ENCODE results near the gene ZNF597. TPM values are rescaled to one million over a fixed set of nuclear protein-coding genes. Genes with fewer than 3 reads are reported as not detected.
"Not testable (repeated sequence)": the region's sequence is repeated elsewhere in the genome, so short reads cannot be mapped to it uniquely, and the experiment has no call there.

Gene ZNF597
- polyA plus RNA-seq, 4 donors: 0.45 to 3.8 (median 0.88) TPM

- 78 to 86% (median 82%) methylated on average over 11 of the region's 11 CpGs for WGBS, 3 donors
- Histone ChIP-seq H3K9me3 (ENCODE audit: control insufficient read depth in 2 of 2, insufficient read depth in 1 of 2, low read depth in 1 of 2, low read length in 1 of 2) (no peaks in the 10 kb centered on the region), H3K4me1 (ENCODE audit: control insufficient read depth in 3 of 3, insufficient read depth in 2 of 3, low read depth in 1 of 3, low read length in 2 of 3) (peaks cover 0 to 8% (median 3%) of the 10 kb centered on the region in 3 donors), H3K27me3 (ENCODE audit: control insufficient read depth in 3 of 3, insufficient read depth in 3 of 3, low read length in 3 of 3) (no peaks in the 10 kb centered on the region), H3K36me3 (ENCODE audit: control insufficient read depth in 3 of 3, insufficient read depth in 2 of 3, low read depth in 1 of 3, low read length in 3 of 3) (peaks cover 8 to 78% (median 13%) of the 10 kb centered on the region in 3 donors), H3K4me3 (ENCODE audit: low read depth in 1 of 3, low read length in 3 of 3) (no peak overlapping the region), H3K27ac (ENCODE audit: low read depth in 1 of 3, low read length in 2 of 3) (no peak overlapping the region)
- FAIRE-seq: no peak
- no peak for DNase-seq
These were observed 35.1 kb upstream of the ZNF597 start for GRCh38 chr16:3478242-3478925.

GRCh38 chr16:3476409-3476808 is 33.1 kb upstream of the ZNF597 start:
- Histone ChIP-seq H3K9me3 (ENCODE audit: control insufficient read depth in 2 of 2, insufficient read depth in 1 of 2, low read depth in 1 of 2, low read length in 1 of 2) (no peaks in the 10 kb centered on the region), H3K4me3 (ENCODE audit: low read depth in 1 of 3, low read length in 3 of 3) (no peak overlapping the region), H3K27me3 (ENCODE audit: control insufficient read depth in 3 of 3, insufficient read depth in 3 of 3, low read length in 3 of 3) (no peaks in the 10 kb centered on the region), H3K27ac (ENCODE audit: low read depth in 1 of 3, low read length in 2 of 3) (no peak overlapping the region), H3K36me3 (ENCODE audit: control insufficient read depth in 3 of 3, insufficient read depth in 2 of 3, low read depth in 1 of 3, low read length in 3 of 3) (peaks cover 4 to 69% (median 5%) of the 10 kb centered on the region in 3 donors), H3K4me1 (ENCODE audit: control insufficient read depth in 3 of 3, insufficient read depth in 2 of 3, low read depth in 1 of 3, low read length in 2 of 3) (peaks cover 0 to 8% (median 3%) of the 10 kb centered on the region in 3 donors)
- no peak for FAIRE-seq
- DNase-seq: no peak
- 87 to 97% (median 89%) methylated on average over 3 of the region's 3 CpGs for WGBS, 3 donors

- H3K36me3 ChIP-seq (ENCODE audit: control insufficient read depth in 3 of 3, insufficient read depth in 2 of 3, low read depth in 1 of 3, low read length in 3 of 3): peaks cover 4 to 66% (median 5%) of the 10 kb centered on the region in 3 donors
- no peaks in the 10 kb centered on the region for H3K27me3 ChIP-seq (ENCODE audit: control insufficient read depth in 3 of 3, insufficient read depth in 3 of 3, low read length in 3 of 3)
- no peaks in the 10 kb centered on the region for H3K9me3 ChIP-seq (ENCODE audit: control insufficient read depth in 2 of 2, insufficient read depth in 1 of 2, low read depth in 1 of 2, low read length in 1 of 2)
- FAIRE-seq (no peak), DNase-seq (peak in 1 of 2 donors; percentile 25)
- peaks cover 0 to 8% (median 3%) of the 10 kb centered on the region in 3 donors for H3K4me1 ChIP-seq (ENCODE audit: control insufficient read depth in 3 of 3, insufficient read depth in 2 of 3, low read depth in 1 of 3, low read length in 2 of 3)
- H3K27ac ChIP-seq (ENCODE audit: low read depth in 1 of 3, low read length in 2 of 3): no peak overlapping the region
- 65 to 85% (median 83%) methylated on average over 23 to 29 of the region's 29 CpGs for WGBS, 3 donors
- no peak overlapping the region for H3K4me3 ChIP-seq (ENCODE audit: low read depth in 1 of 3, low read length in 3 of 3)
These were observed 32.5 kb upstream of the ZNF597 start for GRCh38 chr16:3475604-3476375.

GRCh38 chr16:3474870-3475269 is 31.6 kb upstream of the ZNF597 start:
- 95 to 99% (median 97%) methylated on average over 7 of the region's 7 CpGs for WGBS, 3 donors
- DNase-seq; FAIRE-seq; H3K9me3 ChIP-seq (ENCODE audit: control insufficient read depth in 2 of 2, insufficient read depth in 1 of 2, low read depth in 1 of 2, low read length in 1 of 2); H3K4me1 ChIP-seq (ENCODE audit: control insufficient read depth in 3 of 3, insufficient read depth in 2 of 3, low read depth in 1 of 3, low read length in 2 of 3); H3K27me3 ChIP-seq (ENCODE audit: control insufficient read depth in 3 of 3, insufficient read depth in 3 of 3, low read length in 3 of 3); H3K4me3 ChIP-seq (ENCODE audit: low read depth in 1 of 3, low read length in 3 of 3); H3K27ac ChIP-seq (ENCODE audit: low read depth in 1 of 3, low read length in 2 of 3): not testable (repeated sequence)
- peaks cover 4 to 68% (median 5%) of the 10 kb centered on the region in 3 donors for H3K36me3 ChIP-seq (ENCODE audit: control insufficient read depth in 3 of 3, insufficient read depth in 2 of 3, low read depth in 1 of 3, low read length in 3 of 3)

- peak overlapping the region in 1 of 3 donors; percentile 28 for H3K27ac ChIP-seq (ENCODE audit: low read depth in 1 of 3, low read length in 2 of 3)
- no peak for DNase-seq
- peaks cover 0 to 8% (median 3%) of the 10 kb centered on the region in 3 donors for H3K4me1 ChIP-seq (ENCODE audit: control insufficient read depth in 3 of 3, insufficient read depth in 2 of 3, low read depth in 1 of 3, low read length in 2 of 3)
- H3K27me3 ChIP-seq (ENCODE audit: control insufficient read depth in 3 of 3, insufficient read depth in 3 of 3, low read length in 3 of 3): no peaks in the 10 kb centered on the region
- 81 to 84% (median 81%) methylated on average over 14 to 16 of the region's 16 CpGs for WGBS, 3 donors
- H3K9me3 ChIP-seq (ENCODE audit: control insufficient read depth in 2 of 2, insufficient read depth in 1 of 2, low read depth in 1 of 2, low read length in 1 of 2): no peaks in the 10 kb centered on the region
- FAIRE-seq: no peak
- no peak overlapping the region for H3K4me3 ChIP-seq (ENCODE audit: low read depth in 1 of 3, low read length in 3 of 3)
- peaks cover 0 to 68% (median 3%) of the 10 kb centered on the region in 3 donors for H3K36me3 ChIP-seq (ENCODE audit: control insufficient read depth in 3 of 3, insufficient read depth in 2 of 3, low read depth in 1 of 3, low read length in 3 of 3)
These were observed 31.0 kb upstream of the ZNF597 start for GRCh38 chr16:3474136-3474779.

- H3K36me3 ChIP-seq (ENCODE audit: control insufficient read depth in 3 of 3, insufficient read depth in 2 of 3, low read depth in 1 of 3, low read length in 3 of 3): peaks cover 0 to 68% (median 3%) of the 10 kb centered on the region in 3 donors
- H3K27me3 ChIP-seq (ENCODE audit: control insufficient read depth in 3 of 3, insufficient read depth in 3 of 3, low read length in 3 of 3); FAIRE-seq; H3K4me3 ChIP-seq (ENCODE audit: low read depth in 1 of 3, low read length in 3 of 3); DNase-seq; H3K9me3 ChIP-seq (ENCODE audit: control insufficient read depth in 2 of 2, insufficient read depth in 1 of 2, low read depth in 1 of 2, low read length in 1 of 2); H3K4me1 ChIP-seq (ENCODE audit: control insufficient read depth in 3 of 3, insufficient read depth in 2 of 3, low read depth in 1 of 3, low read length in 2 of 3); H3K27ac ChIP-seq (ENCODE audit: low read depth in 1 of 3, low read length in 2 of 3): not testable (repeated sequence)
- 88 to 97% (median 88%) methylated on average over 3 of the region's 3 CpGs for WGBS, 3 donors
These were observed 30.3 kb upstream of the ZNF597 start for GRCh38 chr16:3473596-3473943.

GRCh38 chr16:3472878-3473595 is 29.7 kb upstream of the ZNF597 start:
- FAIRE-seq (no peak), DNase-seq (no peak)
- no peaks in the 10 kb centered on the region for H3K27me3 ChIP-seq (ENCODE audit: control insufficient read depth in 3 of 3, insufficient read depth in 3 of 3, low read length in 3 of 3)
- no peak overlapping the region for H3K4me3 ChIP-seq (ENCODE audit: low read depth in 1 of 3, low read length in 3 of 3)
- H3K4me1 ChIP-seq (ENCODE audit: control insufficient read depth in 3 of 3, insufficient read depth in 2 of 3, low read depth in 1 of 3, low read length in 2 of 3): peaks cover 0 to 8% (median 3%) of the 10 kb centered on the region in 3 donors
- WGBS, 3 donors: 78 to 84% (median 84%) methylated on average over 10 of the region's 10 CpGs
- peaks cover 0 to 66% (median 3%) of the 10 kb centered on the region in 3 donors for H3K36me3 ChIP-seq (ENCODE audit: control insufficient read depth in 3 of 3, insufficient read depth in 2 of 3, low read depth in 1 of 3, low read length in 3 of 3)
- H3K27ac ChIP-seq (ENCODE audit: low read depth in 1 of 3, low read length in 2 of 3): no peak overlapping the region
- H3K9me3 ChIP-seq (ENCODE audit: control insufficient read depth in 2 of 2, insufficient read depth in 1 of 2, low read depth in 1 of 2, low read length in 1 of 2): no peaks in the 10 kb centered on the region
